GM12873 (cell line): Measurements from ENCODE around the gene OGDH.

Experiments
- TF ChIP-seq, protein P1 (sequence below): IDR thresholded peaks from 2 replicates; pipeline ENCODE4 v1.5.1; 2012; ENCODE audit warnings: low read depth, mild to moderate bottlenecking, moderate library complexity, low read length, control low read depth; ENCODE audit not compliant: insufficient read depth; ENCODE audit errors: missing control alignments

OGDH gene

DNA sequence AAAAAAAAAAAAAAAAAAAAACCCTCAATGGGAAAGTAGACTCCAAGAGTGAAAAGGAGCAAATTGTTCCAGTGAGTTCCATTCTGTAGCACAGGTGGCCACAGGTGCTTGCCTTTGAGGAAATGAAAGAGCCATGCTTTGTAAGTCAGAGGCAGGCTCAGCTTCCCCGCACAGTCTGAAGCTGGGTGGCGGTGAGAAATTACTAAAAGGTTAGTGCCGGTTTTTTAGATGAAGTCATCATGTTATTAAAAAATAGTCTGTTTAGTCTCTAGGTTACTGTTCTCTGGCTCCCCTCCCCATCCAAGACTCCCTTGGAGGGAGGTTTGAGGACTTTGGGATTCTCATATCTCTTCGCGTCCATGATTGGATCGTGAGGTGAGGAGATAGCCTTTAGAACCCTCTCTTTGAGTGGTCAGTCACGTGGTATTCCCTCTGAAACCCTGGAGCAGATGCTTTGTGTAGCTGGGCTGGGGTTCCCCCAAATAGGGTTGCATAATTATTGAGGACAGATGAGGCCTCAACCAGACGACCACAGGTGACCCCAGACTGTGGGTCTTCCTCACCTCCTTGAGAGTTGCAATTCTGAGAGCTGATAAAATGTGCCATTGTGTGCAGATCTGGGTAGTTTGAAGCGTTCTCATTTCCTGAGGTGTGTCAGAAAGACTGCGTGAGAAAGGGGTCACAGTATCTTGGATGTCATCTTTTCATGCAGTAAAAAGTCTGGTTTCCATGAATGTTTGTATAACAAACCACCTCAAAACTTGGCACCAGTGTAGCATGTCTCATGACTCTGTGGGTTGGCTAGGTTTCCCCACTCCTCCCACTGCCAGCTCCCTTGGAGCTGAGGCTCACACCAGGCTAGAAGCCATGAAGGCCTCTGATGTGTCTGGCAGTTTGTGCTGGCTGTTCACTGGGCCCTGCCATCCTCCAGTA lies 27.1 kb downstream of the OGDH start:
- TF ChIP-seq, protein P1, sequence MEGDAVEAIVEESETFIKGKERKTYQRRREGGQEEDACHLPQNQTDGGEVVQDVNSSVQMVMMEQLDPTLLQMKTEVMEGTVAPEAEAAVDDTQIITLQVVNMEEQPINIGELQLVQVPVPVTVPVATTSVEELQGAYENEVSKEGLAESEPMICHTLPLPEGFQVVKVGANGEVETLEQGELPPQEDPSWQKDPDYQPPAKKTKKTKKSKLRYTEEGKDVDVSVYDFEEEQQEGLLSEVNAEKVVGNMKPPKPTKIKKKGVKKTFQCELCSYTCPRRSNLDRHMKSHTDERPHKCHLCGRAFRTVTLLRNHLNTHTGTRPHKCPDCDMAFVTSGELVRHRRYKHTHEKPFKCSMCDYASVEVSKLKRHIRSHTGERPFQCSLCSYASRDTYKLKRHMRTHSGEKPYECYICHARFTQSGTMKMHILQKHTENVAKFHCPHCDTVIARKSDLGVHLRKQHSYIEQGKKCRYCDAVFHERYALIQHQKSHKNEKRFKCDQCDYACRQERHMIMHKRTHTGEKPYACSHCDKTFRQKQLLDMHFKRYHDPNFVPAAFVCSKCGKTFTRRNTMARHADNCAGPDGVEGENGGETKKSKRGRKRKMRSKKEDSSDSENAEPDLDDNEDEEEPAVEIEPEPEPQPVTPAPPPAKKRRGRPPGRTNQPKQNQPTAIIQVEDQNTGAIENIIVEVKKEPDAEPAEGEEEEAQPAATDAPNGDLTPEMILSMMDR = no peak

DNA sequence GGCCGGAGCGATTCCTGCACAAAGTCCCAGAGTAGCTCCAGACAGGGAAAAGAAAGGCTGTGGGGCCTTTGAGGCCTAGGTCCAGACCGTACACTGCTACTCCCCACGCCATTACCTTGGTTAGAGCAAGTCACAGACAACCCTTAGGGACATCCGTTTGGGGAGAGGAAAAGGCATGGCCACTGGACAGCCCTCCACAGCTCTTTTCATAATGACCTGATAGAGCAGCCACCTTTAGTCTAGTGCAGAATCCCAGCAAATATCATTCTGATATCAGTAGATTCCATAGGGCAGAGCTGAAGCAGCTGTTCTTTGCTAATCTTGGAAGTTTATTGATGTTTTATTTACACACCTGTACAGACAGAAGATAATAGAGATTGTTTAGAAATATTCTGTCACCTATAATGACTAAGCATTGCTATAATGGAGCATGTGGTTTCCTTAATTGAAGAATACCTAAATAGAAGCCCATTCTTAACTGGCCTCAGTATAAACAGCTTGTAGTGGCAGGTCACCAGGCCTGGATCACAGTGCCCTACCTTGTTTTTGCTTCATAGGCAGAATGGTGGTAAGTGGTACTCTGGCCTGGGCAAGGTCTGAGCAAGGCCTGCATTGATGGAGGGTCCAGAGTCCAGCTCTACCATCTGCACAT lies 27.9 kb downstream of the OGDH start:
- TF ChIP-seq, protein P1 = no peak

DNA sequence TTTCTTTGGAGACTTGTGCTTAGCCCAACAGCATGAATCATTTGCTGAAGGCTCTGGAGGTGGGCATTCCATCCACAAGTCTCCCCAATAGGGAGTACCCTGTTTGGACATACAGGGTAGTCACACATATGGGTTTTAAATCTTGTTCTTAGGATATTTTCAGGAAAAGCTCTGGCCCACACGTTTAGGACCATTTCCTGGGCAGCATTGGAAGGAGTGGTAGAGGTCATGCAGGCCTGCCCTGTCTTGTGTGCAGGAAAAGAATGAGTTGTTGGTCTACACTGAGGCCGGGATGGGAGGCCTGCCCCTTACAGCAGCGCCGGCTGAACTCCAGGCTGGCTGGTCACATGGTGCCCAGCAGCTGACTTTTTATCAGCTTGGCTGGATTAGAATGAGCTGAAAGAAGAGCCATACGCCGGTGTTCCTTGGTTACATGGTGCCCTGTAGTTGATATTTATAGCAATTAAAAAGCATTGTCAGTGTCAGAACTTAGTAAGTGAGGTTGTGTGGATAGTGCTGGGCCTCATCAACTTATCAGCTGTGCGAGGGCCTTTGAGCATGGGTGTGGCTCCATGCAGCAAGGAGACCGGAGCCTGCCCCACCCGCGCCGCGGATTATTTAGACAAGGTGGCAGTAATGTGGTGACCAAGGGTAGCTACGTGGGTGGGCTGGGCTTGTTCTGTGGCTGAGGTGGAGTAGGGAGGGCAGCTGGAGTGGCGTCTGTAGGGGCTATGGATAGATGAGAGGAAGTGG lies 28.6 kb downstream of the OGDH start:
- TF ChIP-seq, protein P1 = no peak

DNA sequence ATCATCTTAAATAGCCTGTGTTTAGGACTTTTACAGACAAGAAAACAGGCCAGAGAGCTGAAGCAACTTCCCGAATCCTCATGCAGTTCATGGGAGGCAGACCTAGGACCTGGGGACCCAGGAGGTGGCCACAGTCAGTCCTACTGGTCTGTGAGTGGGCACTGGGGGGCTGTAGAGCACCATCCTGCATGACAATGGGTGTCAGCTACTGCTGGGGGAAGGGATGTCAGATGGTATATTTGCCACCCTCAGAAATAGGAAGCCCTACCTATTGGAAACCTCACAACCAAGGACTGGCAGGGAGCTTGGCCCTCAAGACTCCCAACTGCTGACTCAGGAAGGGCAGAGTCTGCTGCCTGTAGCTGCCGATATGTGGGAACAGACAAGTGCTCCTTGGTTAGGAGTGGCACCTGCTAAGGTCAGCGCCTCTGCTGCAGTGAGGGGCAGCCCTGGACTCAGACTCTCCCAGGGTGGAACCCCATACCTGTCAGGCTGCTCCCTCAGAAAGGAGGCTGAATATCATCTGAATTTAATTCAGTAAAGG lies 29.7 kb downstream of the OGDH start:
- TF ChIP-seq, protein P1 = no peak

DNA sequence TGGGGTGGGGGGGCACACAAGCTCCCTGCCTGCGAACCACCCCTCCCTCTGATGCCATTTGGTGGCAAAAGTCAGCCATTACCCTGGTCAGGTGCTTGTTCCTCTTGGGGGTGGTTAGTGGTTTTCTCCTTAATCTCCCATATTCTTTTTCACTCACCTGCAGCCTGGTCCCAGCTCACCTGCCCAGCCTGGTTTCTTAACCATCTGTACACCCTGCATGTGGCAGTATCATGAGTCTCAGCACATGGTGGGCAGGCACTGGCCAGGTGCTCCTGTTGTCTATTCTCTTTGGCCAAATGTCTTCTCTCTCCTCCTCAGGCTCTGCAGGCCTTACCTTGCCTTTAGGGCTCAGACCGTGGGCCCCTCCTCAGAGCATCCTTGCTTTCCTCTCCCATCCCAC lies 30.5 kb downstream of the OGDH start:
- TF ChIP-seq, protein P1 = no peak

DNA sequence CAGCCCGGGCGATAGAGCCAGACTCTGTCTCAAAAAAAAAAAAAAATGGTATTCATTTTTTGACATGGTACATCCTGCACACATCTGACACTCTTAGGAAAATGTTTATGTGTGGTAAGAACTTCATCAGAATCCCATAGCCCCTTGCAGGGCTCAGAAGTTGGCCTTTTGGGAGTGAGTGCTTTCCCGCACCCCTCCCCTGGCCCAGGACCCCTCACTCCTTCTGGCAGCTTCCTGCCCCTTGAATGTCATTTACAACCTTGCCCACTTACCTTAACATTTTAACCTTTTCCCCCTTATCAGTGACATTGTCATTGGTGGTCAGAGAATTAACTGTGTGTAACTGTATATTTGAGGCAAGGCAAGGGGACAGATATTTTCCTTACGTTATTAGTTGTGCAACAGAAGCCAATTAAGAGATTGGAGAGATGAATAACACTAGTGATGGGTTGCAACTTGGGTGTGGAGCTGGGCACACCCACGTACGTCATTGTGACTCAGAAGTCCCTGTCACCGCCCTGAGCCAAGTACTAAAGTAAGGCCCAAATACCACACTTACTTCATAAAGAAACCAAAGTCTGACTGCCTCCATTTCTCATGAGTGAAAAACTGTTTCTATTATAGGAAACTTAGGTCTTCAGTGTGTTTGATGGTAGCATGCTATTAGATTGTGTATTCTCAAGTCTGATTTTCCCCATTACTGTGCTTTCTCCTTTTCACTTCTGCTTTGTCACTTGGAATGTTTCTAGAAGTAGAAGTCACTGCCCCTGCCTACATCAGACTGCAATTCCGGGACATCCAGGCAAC lies 31.6 kb downstream of the OGDH start:
- TF ChIP-seq, protein P1 = no peak
